ENCODE results near the gene NOP56. TPM values are rescaled to one million over a fixed set of nuclear protein-coding genes. Genes with fewer than 3 reads are reported as not detected.

The NOP56 gene
- total and polyA plus RNA-seq, 2 of the 8 experiments (the other 6 are each of a cell fraction or from before 2014, with no cell fraction given) = 391 to 677 TPM

DNA sequence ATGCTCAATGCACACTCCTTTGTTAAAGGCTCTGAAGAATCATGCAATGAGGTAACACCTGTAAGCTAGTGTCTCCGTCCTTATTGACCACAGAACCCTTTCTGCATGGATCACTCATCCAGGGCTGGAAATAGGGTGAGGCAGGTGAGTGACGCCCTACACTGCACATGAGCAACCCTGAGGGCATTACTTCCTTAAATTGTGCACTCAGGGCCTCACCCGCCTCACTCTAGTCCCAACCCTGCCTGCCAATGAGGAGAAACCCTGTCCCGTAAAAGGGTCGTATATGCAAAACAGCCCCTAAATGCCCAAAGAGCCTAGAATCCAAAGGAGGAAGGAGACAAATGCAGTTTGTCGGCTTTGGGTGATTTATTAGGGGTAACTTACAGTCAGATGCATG, 33.6 kb upstream of the NOP56 start:
- no peak overlapping the region for H3K9ac ChIP-seq (replicated peaks in 1 of 4; ENCODE audit: extremely low read depth in 1 of 4, low read depth in 3 of 4, low read length in 3 of 4)
- H3K4ac ChIP-seq (replicated peaks; ENCODE audit: insufficient read length, low read depth, low read length) = no peak overlapping the region
- H3K27ac ChIP-seq (ENCODE audit: low read depth, low read length) = no peak overlapping the region
- DNase-seq (ENCODE audit: low read depth in 1 of 2, low spot score in 2 of 2) (no peak), FAIRE-seq (no peak)
- TF ChIP-seq NANOG (IDR thresholded peaks at IDR 0.05; ENCODE audit: insufficient read depth, low read depth, low read length, poor library complexity, severe bottlenecking) = no peak
- no peak for TF ChIP-seq TBP (IDR thresholded peaks at IDR 0.05; ENCODE audit: low read depth, low read length)
- TF ChIP-seq CREB1 (IDR thresholded peaks at IDR 0.05) = no peak
- no peak overlapping the region for H2AFZ ChIP-seq (ENCODE audit: low read length)
- H3K56ac ChIP-seq (replicated peaks; ENCODE audit: insufficient read length, low read depth, low read length) = no peak overlapping the region
- H3K23ac ChIP-seq (ENCODE audit: insufficient read length) = no peak overlapping the region
- H4K8ac ChIP-seq (ENCODE audit: extremely low read depth, insufficient read depth, low read length) = no peak overlapping the region
- ChIA-PET CTCF (ENCODE audit: partially characterized antibody) (no interaction called here), POLR2A (ENCODE audit: partially characterized antibody) (no interaction called here)
- no peaks in the 10 kb centered on the region for H4K20me1 ChIP-seq (replicated peaks in 1 of 2; ENCODE audit: control insufficient read depth in 1 of 2, insufficient read depth in 2 of 2, low read length in 2 of 2)
- no peak overlapping the region for H3K4me3 ChIP-seq (ENCODE audit: extremely low read depth in 1 of 4, insufficient read depth in 2 of 4, low read depth in 3 of 4, low read length in 4 of 4)
- H2BK12ac ChIP-seq (ENCODE audit: low read depth, low read length) = no peak overlapping the region; the same call in 1 of the 2 replicates
- no peak overlapping the region for H2BK15ac ChIP-seq (ENCODE audit: low read length)
- 83% methylated on average over 6 of the region's 6 CpGs; no CpG with 5 or more reads in 1 of the 2 experiments for WGBS, 2 experiments (ENCODE audit: extremely low coverage in 1 of 2, insufficient coverage in 1 of 2, insufficient read length in 1 of 2, insufficient replicate concordance in 2 of 2, low coverage in 1 of 2, low lambda C conversion rate in 2 of 2, missing lambda C conversion rate in 1 of 2)
- H3K14ac ChIP-seq (ENCODE audit: insufficient read length) = no peak overlapping the region
- no peak overlapping the region for H2AK5ac ChIP-seq (ENCODE audit: low read depth, low read length)
- H3K23me2 ChIP-seq (ENCODE audit: low read depth, low read length) = no peaks in the 10 kb centered on the region
- no peak overlapping the region for H2BK120ac ChIP-seq (replicated peaks; ENCODE audit: low read depth, low read length)
- H4K91ac ChIP-seq (replicated peaks; ENCODE audit: insufficient read length, low read length) = no peak overlapping the region
- no peaks in the 10 kb centered on the region for H3K79me2 ChIP-seq (ENCODE audit: control insufficient read depth in 1 of 2, insufficient read depth in 2 of 2, low read length in 2 of 2)
- no peaks in the 10 kb centered on the region for H3K27me3 ChIP-seq (replicated peaks in 1 of 4; ENCODE audit: control insufficient read depth in 3 of 4, extremely low read depth in 1 of 4, insufficient read depth in 3 of 4, low read length in 3 of 4)
- no peak overlapping the region for H2BK20ac ChIP-seq (ENCODE audit: low read length)
- H4K5ac ChIP-seq (ENCODE audit: insufficient read length, low read depth, low read length) = no peak overlapping the region
- H3K18ac ChIP-seq (ENCODE audit: extremely low read depth, low read length) = no peak overlapping the region
- H3K9me3 ChIP-seq (ENCODE audit: insufficient read depth in 2 of 2, low read depth in 1 of 2, low read length in 1 of 2) = no peaks in the 10 kb centered on the region; a peak in 1 of 4 replicates
- H3K79me1 ChIP-seq (ENCODE audit: low read depth, low read length) = no peaks in the 10 kb centered on the region
- no peak overlapping the region for H2BK5ac ChIP-seq (ENCODE audit: low read depth, low read length)
- no peaks in the 10 kb centered on the region for H3K36me3 ChIP-seq (ENCODE audit: control insufficient read depth in 2 of 4, insufficient read depth in 4 of 4, low read length in 3 of 4)
- no peaks in the 10 kb centered on the region for H3K4me1 ChIP-seq (replicated peaks in 1 of 4; ENCODE audit: control insufficient read depth in 3 of 4, insufficient read depth in 4 of 4, low read length in 3 of 4)
- H3K4me2 ChIP-seq (ENCODE audit: insufficient read depth in 1 of 2, low read depth in 2 of 2, low read length in 2 of 2) = no peak overlapping the region
